GM12801 (cell line): ENCODE results near the gene ARHGAP15.

Experiments used
- TF ChIP-seq, protein P1 (sequence below): IDR thresholded peaks from one replicate; pipeline ENCODE4 v1.5.1; 2011; ENCODE audit warnings: control low read depth; ENCODE audit not compliant: insufficient read length; ENCODE audit errors: extremely low read depth

Gene ARHGAP15

DNA sequence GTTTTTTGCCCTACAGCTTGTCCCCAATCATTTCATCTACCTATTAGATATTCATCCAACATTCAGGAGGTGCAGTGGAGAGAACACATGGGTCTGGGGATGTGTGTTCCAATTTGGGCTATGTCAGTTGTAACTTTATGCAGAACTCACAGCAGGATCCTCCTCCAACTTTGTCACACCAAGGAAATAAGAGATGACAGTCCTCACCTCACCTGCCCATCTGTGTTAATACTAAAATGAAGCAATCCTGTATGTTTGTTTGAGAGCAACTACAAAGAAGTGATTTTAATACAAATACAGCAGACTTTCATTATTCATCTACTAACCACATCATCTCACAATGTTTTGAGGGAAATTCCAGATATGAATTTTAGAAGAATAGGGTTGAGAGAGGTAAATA lies 126.7 kb downstream of the ARHGAP15 start:
- TF ChIP-seq, protein P1, sequence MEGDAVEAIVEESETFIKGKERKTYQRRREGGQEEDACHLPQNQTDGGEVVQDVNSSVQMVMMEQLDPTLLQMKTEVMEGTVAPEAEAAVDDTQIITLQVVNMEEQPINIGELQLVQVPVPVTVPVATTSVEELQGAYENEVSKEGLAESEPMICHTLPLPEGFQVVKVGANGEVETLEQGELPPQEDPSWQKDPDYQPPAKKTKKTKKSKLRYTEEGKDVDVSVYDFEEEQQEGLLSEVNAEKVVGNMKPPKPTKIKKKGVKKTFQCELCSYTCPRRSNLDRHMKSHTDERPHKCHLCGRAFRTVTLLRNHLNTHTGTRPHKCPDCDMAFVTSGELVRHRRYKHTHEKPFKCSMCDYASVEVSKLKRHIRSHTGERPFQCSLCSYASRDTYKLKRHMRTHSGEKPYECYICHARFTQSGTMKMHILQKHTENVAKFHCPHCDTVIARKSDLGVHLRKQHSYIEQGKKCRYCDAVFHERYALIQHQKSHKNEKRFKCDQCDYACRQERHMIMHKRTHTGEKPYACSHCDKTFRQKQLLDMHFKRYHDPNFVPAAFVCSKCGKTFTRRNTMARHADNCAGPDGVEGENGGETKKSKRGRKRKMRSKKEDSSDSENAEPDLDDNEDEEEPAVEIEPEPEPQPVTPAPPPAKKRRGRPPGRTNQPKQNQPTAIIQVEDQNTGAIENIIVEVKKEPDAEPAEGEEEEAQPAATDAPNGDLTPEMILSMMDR: no peak

DNA sequence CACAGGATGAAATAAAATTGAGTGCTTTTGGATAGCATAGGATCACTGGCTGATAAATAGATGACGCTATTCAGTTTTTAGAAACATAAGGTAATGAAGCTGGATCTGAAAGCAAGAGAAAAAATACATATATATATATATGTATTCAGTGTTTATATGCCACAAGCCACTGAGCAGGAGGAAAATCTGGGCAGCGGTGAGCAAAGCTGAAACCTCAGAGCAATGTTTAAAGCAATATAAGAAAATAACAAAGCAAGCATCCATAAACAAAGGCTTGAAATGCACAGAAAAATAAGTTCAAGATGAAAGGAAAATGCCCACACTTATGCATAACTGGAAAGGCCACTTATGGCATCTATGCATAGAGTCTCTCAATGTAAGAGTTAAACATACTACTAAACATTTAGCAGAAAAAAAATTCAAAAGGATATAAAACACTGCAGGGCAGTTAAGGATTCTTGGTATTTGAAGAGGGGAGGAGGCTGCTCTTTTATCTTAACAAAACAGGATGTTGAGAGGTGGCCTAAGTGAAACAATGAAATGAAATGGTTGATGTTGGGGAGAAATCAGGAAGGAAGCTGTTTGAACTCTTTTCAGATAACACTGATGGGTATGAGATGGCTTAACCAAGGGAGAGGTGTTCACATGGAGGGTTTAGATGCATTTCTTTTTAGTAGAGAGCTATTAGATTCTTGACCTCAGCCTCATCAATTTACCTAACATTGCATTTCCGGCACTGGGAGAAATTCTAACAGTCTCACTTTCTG lies 129.1 kb downstream of the ARHGAP15 start:
- TF ChIP-seq, protein P1: no peak

DNA sequence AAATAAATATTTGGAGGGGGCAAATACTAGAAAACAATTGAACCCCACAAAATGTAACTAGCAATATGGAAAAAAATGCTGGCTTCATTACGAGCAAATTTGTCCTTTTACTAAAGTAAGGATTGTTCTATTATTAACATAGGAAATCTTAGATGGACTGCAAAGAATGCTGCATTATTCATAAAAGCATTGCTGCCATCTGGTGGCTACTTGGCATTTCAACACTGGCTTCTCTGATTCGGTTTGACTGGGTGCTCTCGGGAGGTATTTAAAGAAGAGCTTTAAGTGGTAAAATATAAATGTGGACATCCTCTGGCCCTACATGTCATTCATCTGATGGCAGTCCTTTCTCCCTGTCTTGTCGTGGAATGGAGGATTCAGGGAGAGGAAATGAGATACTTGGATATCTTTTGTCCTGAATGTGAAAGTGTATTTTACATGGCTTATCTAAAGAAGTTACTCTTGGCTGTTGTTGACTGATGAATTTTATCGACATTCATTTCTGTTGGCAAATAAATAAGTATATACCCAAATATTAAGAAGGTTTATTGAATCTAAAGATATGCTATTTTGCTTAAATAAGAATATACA lies 130.2 kb downstream of the ARHGAP15 start:
- TF ChIP-seq, protein P1: no peak

DNA sequence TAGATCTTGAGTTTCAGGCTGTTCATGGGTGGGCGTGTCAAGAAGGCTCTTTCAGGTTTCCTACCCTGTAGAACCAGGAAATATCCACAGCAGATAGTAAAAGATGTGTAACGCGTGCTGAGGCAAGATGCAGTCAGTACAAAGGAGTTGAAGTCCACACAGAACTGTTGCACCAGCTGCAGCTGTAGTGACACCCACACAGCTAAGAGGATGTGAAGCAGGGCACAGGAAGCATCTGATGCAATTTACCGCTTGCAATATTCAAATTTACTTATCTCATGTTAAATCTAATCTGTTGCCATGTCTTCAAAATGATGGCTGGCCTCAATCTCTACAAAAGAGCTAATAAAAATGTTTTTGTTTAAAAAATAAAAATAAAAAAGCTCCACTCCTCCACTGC lies 132.8 kb downstream of the ARHGAP15 start:
- TF ChIP-seq, protein P1: no peak

DNA sequence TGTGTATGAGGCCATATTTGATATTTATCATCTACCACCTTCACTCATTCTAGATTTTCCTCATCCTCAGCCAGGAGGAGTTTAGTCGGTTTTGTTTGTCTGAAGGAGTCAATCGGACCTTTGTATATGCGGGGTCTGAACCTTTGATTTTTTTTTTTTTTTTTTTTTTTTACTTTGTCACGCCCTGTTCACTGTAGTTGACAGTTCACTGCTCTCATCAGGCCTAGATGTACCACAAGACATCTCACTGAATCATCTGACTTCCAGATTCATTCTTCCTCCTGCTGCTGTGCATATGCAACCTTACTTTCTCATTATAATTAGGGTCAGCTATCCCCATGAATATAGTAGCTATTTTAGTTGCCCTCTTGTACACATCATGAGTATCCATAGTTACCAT lies 133.2 kb downstream of the ARHGAP15 start:
- TF ChIP-seq, protein P1: no peak

DNA sequence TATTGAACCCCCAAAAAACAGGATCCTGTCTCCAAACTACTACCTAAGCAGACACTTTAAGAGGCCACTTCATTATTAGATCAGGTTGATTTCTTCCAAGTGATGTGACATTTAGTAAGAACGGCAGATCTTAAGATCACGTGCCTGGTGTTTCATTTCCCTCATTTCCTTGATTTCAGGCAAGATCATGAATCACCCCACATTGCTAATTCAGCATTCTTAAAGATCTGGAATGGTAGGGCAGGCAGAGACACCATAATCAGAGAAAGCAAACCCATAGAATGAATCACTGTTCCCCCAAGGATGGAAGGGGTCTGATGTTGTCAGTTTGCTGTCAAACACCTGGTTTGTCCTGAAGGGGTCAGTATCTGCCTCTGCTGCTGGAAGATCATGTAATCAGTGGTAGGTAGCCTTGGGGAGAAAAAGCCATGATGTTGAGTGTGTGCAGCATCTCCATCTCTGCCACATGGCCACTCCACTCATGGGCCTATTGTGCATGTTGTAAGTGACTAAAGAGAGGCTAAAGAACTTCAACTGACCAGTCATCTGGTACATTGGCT lies 133.9 kb downstream of the ARHGAP15 start:
- TF ChIP-seq, protein P1: no peak

DNA sequence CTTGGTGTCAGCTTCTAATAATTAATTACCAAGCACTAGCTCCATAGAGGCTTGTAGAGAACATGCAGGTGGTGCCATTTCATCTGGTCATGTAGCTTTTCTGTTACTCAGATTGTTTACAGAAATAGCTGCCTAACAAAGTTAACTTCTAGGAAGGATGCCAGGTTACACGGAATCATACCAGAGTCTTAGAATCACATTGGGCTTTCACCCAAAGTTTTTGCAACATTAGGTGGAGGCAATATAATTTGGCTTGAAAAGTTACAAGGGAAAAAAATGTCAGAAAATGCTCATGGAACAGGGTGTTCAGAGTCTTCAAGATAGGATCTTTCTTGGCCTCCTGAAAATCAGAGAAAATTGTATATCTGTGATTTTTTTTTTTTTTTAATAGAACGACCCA lies 135.6 kb downstream of the ARHGAP15 start:
- TF ChIP-seq, protein P1: no peak
